ENCODE measurements around the gene ADAM17. TPM values are rescaled to one million over a fixed set of nuclear protein-coding genes. Genes with fewer than 3 reads are reported as not detected.

The ADAM17 gene
- total and polyA plus RNA-seq, 2 of the 8 experiments (the other 6 are each of a cell fraction or from before 2014, with no cell fraction given), result 6.5 to 23.5 TPM

- Histone ChIP-seq H3K79me1 (ENCODE audit: low read depth, low read length) (peaks cover 6% of the 10 kb centered on the region; the same call in 1 of the 2 replicates), H3K4me2 (ENCODE audit: insufficient read depth in 1 of 2, low read depth in 2 of 2, low read length in 2 of 2) (no peak overlapping the region), H3K27ac (ENCODE audit: low read depth, low read length) (no peak overlapping the region), H3K36me3 (ENCODE audit: control insufficient read depth in 2 of 4, insufficient read depth in 4 of 4, low read length in 3 of 4) (peaks cover 0 to 35% (median 18%) of the 10 kb centered on the region in 4 experiments; a peak in 5 of 8 replicates), H2BK20ac (ENCODE audit: low read length) (no peak overlapping the region), H2AK5ac (ENCODE audit: low read depth, low read length) (no peak overlapping the region), H2AFZ (ENCODE audit: low read length) (no peak overlapping the region), H4K20me1 (replicated peaks in 1 of 2; ENCODE audit: control insufficient read depth in 1 of 2, insufficient read depth in 2 of 2, low read length in 2 of 2) (peaks cover 2 to 6% of the 10 kb centered on the region in 2 experiments), H3K4me3 (ENCODE audit: extremely low read depth in 1 of 4, insufficient read depth in 2 of 4, low read depth in 3 of 4, low read length in 4 of 4) (no peak overlapping the region), H2BK5ac (ENCODE audit: low read depth, low read length) (no peak overlapping the region), H3K9ac (replicated peaks in 1 of 4; ENCODE audit: extremely low read depth in 1 of 4, low read depth in 3 of 4, low read length in 3 of 4) (no peak overlapping the region), H2BK15ac (ENCODE audit: low read length) (no peak overlapping the region), H3K14ac (ENCODE audit: insufficient read length) (no peak overlapping the region), H3K4me1 (replicated peaks in 1 of 4; ENCODE audit: control insufficient read depth in 3 of 4, insufficient read depth in 4 of 4, low read length in 3 of 4) (peaks cover 0 to 3% (median 0%) of the 10 kb centered on the region in 4 experiments; a peak in 1 of 7 replicates), H3K18ac (ENCODE audit: extremely low read depth, low read length) (no peak overlapping the region), H3K9me3 (ENCODE audit: insufficient read depth in 2 of 2, low read depth in 1 of 2, low read length in 1 of 2) (peaks cover 3 to 4% of the 10 kb centered on the region in 2 experiments; a peak in 2 of 4 replicates), H3K23me2 (ENCODE audit: low read depth, low read length) (no peaks in the 10 kb centered on the region), H4K5ac (ENCODE audit: insufficient read length, low read depth, low read length) (no peak overlapping the region), H3K4ac (replicated peaks; ENCODE audit: insufficient read length, low read depth, low read length) (no peak overlapping the region), H2BK12ac (ENCODE audit: low read depth, low read length) (no peak overlapping the region), H4K91ac (replicated peaks; ENCODE audit: insufficient read length, low read length) (no peak overlapping the region), H3K23ac (ENCODE audit: insufficient read length) (no peak overlapping the region), H2BK120ac (replicated peaks; ENCODE audit: low read depth, low read length) (no peak overlapping the region), H4K8ac (ENCODE audit: extremely low read depth, insufficient read depth, low read length) (no peak overlapping the region), H3K56ac (replicated peaks; ENCODE audit: insufficient read length, low read depth, low read length) (no peak overlapping the region), H3K79me2 (ENCODE audit: control insufficient read depth in 1 of 2, insufficient read depth in 2 of 2, low read length in 2 of 2) (peaks cover 15 to 90% of the 10 kb centered on the region in 2 experiments), H3K27me3 (replicated peaks in 1 of 4; ENCODE audit: control insufficient read depth in 3 of 4, extremely low read depth in 1 of 4, insufficient read depth in 3 of 4, low read length in 3 of 4) (no peaks in the 10 kb centered on the region)
- TF ChIP-seq SAP30 (IDR thresholded peaks at IDR 0.05; ENCODE audit: insufficient read depth, insufficient replicate concordance, low read length), result no peak
- no peak for TF ChIP-seq TAF1 (IDR thresholded peaks at IDR 0.05; ENCODE audit: low read depth, low read length)
- no peak for TF ChIP-seq RFX5 (IDR thresholded peaks at IDR 0.05; ENCODE audit: borderline replicate concordance, low read depth, low read length)
- TF ChIP-seq CREB1 (IDR thresholded peaks at IDR 0.05), result no peak
- TF ChIP-seq KDM5A (IDR thresholded peaks at IDR 0.05; ENCODE audit: low read length), result no peak
- TF ChIP-seq RBBP5 (IDR thresholded peaks at IDR 0.05; ENCODE audit: borderline replicate concordance, low read depth, low read length), result no peak
- TF ChIP-seq BACH1 (IDR thresholded peaks at IDR 0.05; ENCODE audit: low read length), result no peak
- TF ChIP-seq SIN3A (conservative IDR thresholded peaks at IDR 0.05 in 1 of 2, IDR thresholded peaks at IDR 0.05 in 1 of 2; ENCODE audit: low read depth in 1 of 2, low read length in 2 of 2), result no peak
- no peak for TF ChIP-seq CEBPB (IDR thresholded peaks at IDR 0.05; ENCODE audit: low read depth, low read length)
- FAIRE-seq (no peak), DNase-seq (ENCODE audit: low read depth in 1 of 2, low spot score in 2 of 2) (no peak)
- ChIA-PET CTCF (ENCODE audit: partially characterized antibody) (interaction anchor here (0.7 to 1.4 kb wide), 4 partner anchors 17 to 59 kb away, joined by 3 to 5 read pairs (median 4); no protein-coding TSS in a partner anchor), POLR2A (ENCODE audit: partially characterized antibody) (interaction anchor here (0.7 to 1.3 kb wide), 3 partner anchors 9 to 31 kb away, joined by 3 read pairs; no protein-coding TSS in a partner anchor)
- WGBS, 2 experiments (ENCODE audit: extremely low coverage in 1 of 2, insufficient coverage in 1 of 2, insufficient read length in 1 of 2, insufficient replicate concordance in 2 of 2, low coverage in 1 of 2, low lambda C conversion rate in 2 of 2, missing lambda C conversion rate in 1 of 2), result 90% methylated on average over 2 of the region's 2 CpGs; no CpG with 5 or more reads in 1 of the 2 experiments
Measured at GRCh38 chr2:9594366-9595054, 38.9 kb upstream of the ADAM17 start.

Measured in H1 (cell line).